Neural progenitor cell (in vitro differentiated cells): Measurements from ENCODE around the gene VTA1. TPM values are rescaled to one million over a fixed set of nuclear protein-coding genes. Genes with fewer than 3 reads are reported as not detected.

Source experiments
- DNase-seq: peaks from one replicate; pipeline ENCODE4 v3.0.0-alpha.2; 2016; ENCODE audit warnings: low spot score
- H2AFZ ChIP-seq: fragments of 200-600 bp; sonication (generic); replicated peaks from 2 replicates; pipeline ENCODE4 v1.6.1; 2016; ENCODE audit warnings: antibody characterized with exemption
- H3F3A ChIP-seq: fragments of 200-600 bp; sonication (generic); 2 replicates; pipeline ENCODE4 v1.6.1; 2016; ENCODE audit warnings: antibody characterized with exemption, low read depth
- H3K27ac ChIP-seq: fragments of 200-600 bp; sonication (generic); 2 replicates; pipeline ENCODE4 v1.5.1; 2016; ENCODE audit warnings: mild to moderate bottlenecking
- H3K27me3 ChIP-seq: fragments of 200-600 bp; sonication (generic); 2 replicates; pipeline ENCODE4 v1.6.1; 2016; ENCODE audit warnings: mild to moderate bottlenecking, moderate library complexity
- H3K36me3 ChIP-seq: fragments of 200-600 bp; sonication (generic); 2 replicates; pipeline ENCODE4 v1.5.1; 2016
- H3K4me1 ChIP-seq: fragments of 200-600 bp; sonication (generic); 2 replicates; pipeline ENCODE4 v1.6.1; 2016; ENCODE audit warnings: mixed run types
- H3K4me2 ChIP-seq: fragments of 200-600 bp; sonication (generic); 2 replicates; pipeline ENCODE4 v1.6.1; 2016
- H3K4me3 ChIP-seq: fragments of 200-600 bp; sonication (generic); 2 replicates; pipeline ENCODE4 v1.5.1; 2016
- H3K79me2 ChIP-seq: fragments of 200-600 bp; sonication (generic); 2 replicates; pipeline ENCODE4 v1.6.1; 2016; ENCODE audit warnings: low read depth
- H3K9ac ChIP-seq: fragments of 200-600 bp; sonication (generic); 2 replicates; pipeline ENCODE4 v1.6.1; 2016
- H3K9me3 ChIP-seq: fragments of 200-600 bp; sonication (generic); 2 replicates; pipeline ENCODE4 v1.5.1; 2016; ENCODE audit warnings: low read depth
- H4K20me1 ChIP-seq: fragments of 200-600 bp; sonication (generic); 2 replicates; pipeline ENCODE4 v1.6.1; 2016; ENCODE audit warnings: low read depth
- H3K27ac Mint-ChIP-seq: 3 replicates; pipeline ENCODE4 v1.8.0; 2021; ENCODE audit warnings: mixed read lengths
- H3K27me3 Mint-ChIP-seq: 2 replicates; pipeline ENCODE4 v1.8.0; 2022; ENCODE audit warnings: low read depth, mild to moderate bottlenecking, inconsistent platforms, moderate library complexity, mixed read lengths; ENCODE audit not compliant: insufficient read depth
- H3K36me3 Mint-ChIP-seq: 3 replicates; pipeline ENCODE4 v1.8.0; 2021; ENCODE audit warnings: mixed read lengths
- H3K4me1 Mint-ChIP-seq: 3 replicates; pipeline ENCODE4 v1.8.0; 2021; ENCODE audit warnings: mixed read lengths
- H3K4me3 Mint-ChIP-seq: 3 replicates; pipeline ENCODE4 v1.8.0; 2021; ENCODE audit warnings: mild to moderate bottlenecking, moderate library complexity, mixed read lengths
- H3K9me3 Mint-ChIP-seq: 3 replicates; pipeline ENCODE4 v1.8.0; 2020; ENCODE audit warnings: mixed read lengths
- EZH2 ChIP-seq: fragments of 200-600 bp; sonication (generic); IDR thresholded peaks from 2 replicates; pipeline ENCODE4 v1.6.1; 2017; ENCODE audit warnings: antibody characterized with exemption, mild to moderate bottlenecking, moderate library complexity
- EZH2phosphoT487 ChIP-seq: fragments of 200-600 bp; sonication (generic); IDR thresholded peaks from 2 replicates; pipeline ENCODE4 v1.6.1; 2017; ENCODE audit warnings: antibody characterized with exemption
- total RNA-seq: library from RNA; depleted of rRNA; stranded (reverse); fragments of >200 nt; gene quantifications from 2 replicates; pipeline ENCODE4 v1.2.3, GENCODE V29; 2015; ENCODE audit warnings: low replicate concordance
- TF ChIP-seq, protein P1 (sequence below): fragments of 200-600 bp; sonication (generic); IDR thresholded peaks from 2 replicates; pipeline ENCODE4 v1.5.1; 2017; ENCODE audit warnings: antibody characterized with exemption, mild to moderate bottlenecking

VTA1 gene
- total RNA-seq, 1 donor from 2014 or later = 92.6 TPM

DNA sequence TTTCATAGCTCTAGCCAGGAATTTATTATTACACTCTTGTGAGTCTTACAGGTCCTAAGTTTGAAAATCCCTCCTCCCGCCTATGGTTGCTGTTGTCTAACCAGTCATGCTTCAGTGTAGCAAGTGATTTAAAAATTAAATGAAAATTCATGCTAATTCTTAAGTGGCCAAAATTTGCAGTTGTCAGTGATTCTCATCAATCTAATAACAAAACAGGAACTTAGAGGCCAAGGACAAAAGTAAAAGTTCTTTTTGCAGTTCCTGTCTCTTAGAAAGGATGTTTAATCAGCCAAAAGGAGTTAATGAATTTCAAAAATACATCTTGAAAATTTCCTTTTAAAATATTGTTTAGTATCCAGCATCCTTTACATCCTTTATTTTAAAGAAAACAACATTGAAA, 36.3 kb downstream of the VTA1 start:
- Histone ChIP-seq H4K20me1 (no peaks in the 10 kb centered on the region), H3K27me3 (no peaks in the 10 kb centered on the region), H3K4me1 (no peaks in the 10 kb centered on the region), H3K4me3 (no peak overlapping the region), H3K36me3 (no peaks in the 10 kb centered on the region), H3K9me3 (no peaks in the 10 kb centered on the region), H3K79me2 (no peaks in the 10 kb centered on the region), H3K27ac (no peak overlapping the region), H3K4me2 (no peak overlapping the region), H2AFZ (no peak overlapping the region), H3F3A (no peaks in the 10 kb centered on the region), H3K9ac (no peak overlapping the region)
- Mint-ChIP-seq H3K27me3 (peaks cover 2% of the 10 kb centered on the region), H3K4me1 (peaks cover 6% of the 10 kb centered on the region), H3K36me3 (peaks cover 3% of the 10 kb centered on the region), H3K4me3 (no peak overlapping the region), H3K9me3 (no peaks in the 10 kb centered on the region), H3K27ac (no peak overlapping the region)
- no peak for DNase-seq
- TF ChIP-seq EZH2 (no peak), EZH2phosphoT487 (no peak)
- TF ChIP-seq, protein P1, sequence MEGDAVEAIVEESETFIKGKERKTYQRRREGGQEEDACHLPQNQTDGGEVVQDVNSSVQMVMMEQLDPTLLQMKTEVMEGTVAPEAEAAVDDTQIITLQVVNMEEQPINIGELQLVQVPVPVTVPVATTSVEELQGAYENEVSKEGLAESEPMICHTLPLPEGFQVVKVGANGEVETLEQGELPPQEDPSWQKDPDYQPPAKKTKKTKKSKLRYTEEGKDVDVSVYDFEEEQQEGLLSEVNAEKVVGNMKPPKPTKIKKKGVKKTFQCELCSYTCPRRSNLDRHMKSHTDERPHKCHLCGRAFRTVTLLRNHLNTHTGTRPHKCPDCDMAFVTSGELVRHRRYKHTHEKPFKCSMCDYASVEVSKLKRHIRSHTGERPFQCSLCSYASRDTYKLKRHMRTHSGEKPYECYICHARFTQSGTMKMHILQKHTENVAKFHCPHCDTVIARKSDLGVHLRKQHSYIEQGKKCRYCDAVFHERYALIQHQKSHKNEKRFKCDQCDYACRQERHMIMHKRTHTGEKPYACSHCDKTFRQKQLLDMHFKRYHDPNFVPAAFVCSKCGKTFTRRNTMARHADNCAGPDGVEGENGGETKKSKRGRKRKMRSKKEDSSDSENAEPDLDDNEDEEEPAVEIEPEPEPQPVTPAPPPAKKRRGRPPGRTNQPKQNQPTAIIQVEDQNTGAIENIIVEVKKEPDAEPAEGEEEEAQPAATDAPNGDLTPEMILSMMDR = no peak

DNA sequence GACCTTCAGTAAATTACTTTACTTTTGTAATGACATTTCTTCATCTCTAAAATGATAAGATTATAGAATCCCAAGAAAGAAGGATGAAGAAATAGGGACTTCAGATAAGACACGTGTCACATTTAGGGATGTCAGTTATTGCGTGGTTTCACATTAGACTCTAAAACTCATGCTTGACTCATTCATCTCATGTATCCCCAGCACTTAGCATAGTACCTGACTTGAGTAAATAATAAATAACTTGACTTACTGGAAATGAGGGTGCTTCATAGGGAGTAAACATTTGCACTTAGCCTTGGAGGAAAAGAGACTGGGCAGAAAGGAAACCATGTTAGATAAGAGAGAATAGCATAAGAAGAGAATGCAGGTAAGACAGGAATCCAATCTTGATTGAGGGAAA, 37.2 kb downstream of the VTA1 start:
- H3K4me3 Mint-ChIP-seq = no peak overlapping the region
- H3K4me3 ChIP-seq = no peak overlapping the region
- peaks cover 6% of the 10 kb centered on the region for H3K4me1 Mint-ChIP-seq
- peaks cover 2% of the 10 kb centered on the region for H3K27me3 Mint-ChIP-seq
- H2AFZ ChIP-seq = no peak overlapping the region
- TF ChIP-seq, protein P1 = no peak
- no peak for TF ChIP-seq EZH2phosphoT487
- no peak for TF ChIP-seq EZH2
- H3F3A ChIP-seq = no peaks in the 10 kb centered on the region
- H3K36me3 ChIP-seq = no peaks in the 10 kb centered on the region
- H3K27ac ChIP-seq = no peak overlapping the region
- H3K27me3 ChIP-seq = no peaks in the 10 kb centered on the region
- no peak for DNase-seq
- H3K4me2 ChIP-seq = no peak overlapping the region
- H3K9me3 ChIP-seq = no peaks in the 10 kb centered on the region
- no peak overlapping the region for H3K9ac ChIP-seq
- no peaks in the 10 kb centered on the region for H3K9me3 Mint-ChIP-seq
- no peaks in the 10 kb centered on the region for H3K79me2 ChIP-seq
- H3K4me1 ChIP-seq = no peaks in the 10 kb centered on the region
- no peak overlapping the region for H3K27ac Mint-ChIP-seq
- no peaks in the 10 kb centered on the region for H4K20me1 ChIP-seq
- peaks cover 7% of the 10 kb centered on the region for H3K36me3 Mint-ChIP-seq

DNA sequence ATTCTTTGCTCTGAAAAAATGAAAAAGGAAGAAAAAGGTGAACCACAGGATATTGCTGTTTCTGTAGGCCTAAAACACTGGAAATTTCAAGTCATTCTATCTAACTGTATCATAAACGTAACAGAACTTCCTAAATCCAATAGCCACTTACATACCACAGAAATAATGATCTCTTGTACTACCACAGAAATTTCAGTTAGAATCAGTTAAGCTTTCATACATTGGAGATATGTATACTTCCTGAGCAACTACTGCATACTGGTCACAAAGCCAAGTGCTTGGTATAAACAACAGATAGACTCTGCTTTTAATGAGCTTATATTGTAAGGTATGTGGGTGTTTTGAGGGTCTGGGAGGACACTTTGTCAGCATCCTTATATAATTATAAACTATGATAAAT, 38.6 kb downstream of the VTA1 start:
- Histone ChIP-seq H3F3A (no peaks in the 10 kb centered on the region), H3K27ac (no peak overlapping the region), H3K4me3 (no peak overlapping the region), H3K79me2 (no peaks in the 10 kb centered on the region), H3K36me3 (no peaks in the 10 kb centered on the region), H3K4me2 (no peak overlapping the region), H3K9ac (no peak overlapping the region), H3K4me1 (no peaks in the 10 kb centered on the region), H4K20me1 (no peaks in the 10 kb centered on the region), H3K27me3 (no peaks in the 10 kb centered on the region), H3K9me3 (no peaks in the 10 kb centered on the region), H2AFZ (no peak overlapping the region)
- H3K4me1 Mint-ChIP-seq = peaks cover 6% of the 10 kb centered on the region
- H3K9me3 Mint-ChIP-seq = no peaks in the 10 kb centered on the region
- H3K27ac Mint-ChIP-seq = no peak overlapping the region
- TF ChIP-seq, protein P1 = no peak
- TF ChIP-seq EZH2 = no peak
- TF ChIP-seq EZH2phosphoT487 = no peak
- DNase-seq = no peak
- peaks cover 2% of the 10 kb centered on the region for H3K27me3 Mint-ChIP-seq
- H3K36me3 Mint-ChIP-seq = peaks cover 11% of the 10 kb centered on the region
- no peak overlapping the region for H3K4me3 Mint-ChIP-seq
